GM19043 (cell line): ENCODE data around the gene SLC5A5.

Source experiments
- ATAC-seq: cut with Tn5 transposase; IDR thresholded peaks from one replicate; pipeline ENCODE4 v1.9.1; 2021; ENCODE audit warnings: low read depth; ENCODE audit not compliant: unreplicated experiment

SLC5A5 gene

GRCh38 chr19:17846146-17846545 lies 25.6 kb upstream of the SLC5A5 start:
- no peak for ATAC-seq

- peak; percentile 40 for ATAC-seq
These were observed 24.0 kb upstream of the SLC5A5 start, which contains the start of gene JAK3 for GRCh38 chr19:17847538-17848366. TSS of gene JAK3 (minus strand) at chr19:17847982. CDS start at chr19:17844417, 3,565 bp downstream.

GRCh38 chr19:17848595-17849292 lies 23.0 kb upstream of the SLC5A5 start:
- ATAC-seq: no peak

DNA sequence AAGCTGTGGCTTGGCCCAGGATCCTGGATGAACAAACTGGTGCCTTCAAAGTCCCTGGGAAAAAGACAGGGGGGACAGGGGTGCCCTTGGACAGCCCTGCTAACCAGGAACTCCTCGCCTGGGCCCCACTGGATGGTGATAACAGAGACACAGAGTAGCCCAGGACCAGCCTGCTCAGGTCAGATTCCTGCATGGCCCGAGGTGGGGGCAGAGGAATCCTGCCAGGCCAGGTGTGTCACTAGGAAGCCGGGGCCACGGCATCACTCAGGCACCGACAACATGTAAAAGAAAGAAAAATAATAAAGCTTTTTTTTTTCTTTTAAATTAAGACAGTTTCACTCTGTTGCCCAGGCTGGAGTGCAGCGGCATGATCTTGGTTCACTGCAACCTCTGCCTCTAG lies 17.7 kb upstream of the SLC5A5 start:
- no peak for ATAC-seq

GRCh38 chr19:17855280-17856152 lies 16.2 kb upstream of the SLC5A5 start:
- ATAC-seq: no peak

DNA sequence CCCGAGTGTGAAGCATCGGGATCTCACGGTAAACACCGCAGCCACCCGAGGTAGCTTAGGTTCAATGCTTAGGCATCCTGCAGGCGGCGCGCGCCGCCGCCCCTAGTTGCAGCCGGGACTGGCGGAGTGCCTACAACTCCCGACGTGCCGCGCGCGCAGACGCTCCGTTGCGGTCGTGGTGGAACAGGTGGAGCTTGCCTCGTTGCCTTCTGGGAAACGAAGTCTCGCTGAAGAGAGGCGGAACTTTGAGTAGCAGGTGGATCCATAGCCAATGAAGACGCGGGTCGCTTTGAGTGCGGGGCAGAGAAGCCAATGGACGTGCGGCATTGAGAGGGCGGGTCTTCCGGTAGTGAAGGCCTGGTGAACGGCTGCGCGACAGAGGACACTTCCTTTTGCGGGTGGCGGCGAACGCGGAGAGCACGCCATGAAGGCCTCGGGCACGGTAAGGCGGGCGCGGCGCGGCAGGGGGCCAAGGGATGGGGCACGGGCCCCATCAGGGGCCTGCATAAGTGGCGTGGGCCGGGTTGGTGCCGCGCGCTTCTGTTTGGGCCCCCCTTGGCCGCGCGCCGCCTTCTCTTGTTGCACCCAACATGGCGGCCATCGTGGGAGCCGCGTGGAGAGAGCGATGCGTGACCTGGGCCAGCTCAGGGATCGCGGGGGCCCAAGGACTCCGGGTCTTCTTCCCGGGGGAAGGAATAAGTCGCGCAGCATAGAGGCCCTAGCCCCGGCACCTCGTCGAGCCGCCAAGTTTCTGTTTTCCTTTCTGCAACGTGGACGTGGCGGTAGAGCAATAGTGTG lies 12.0 kb upstream of the SLC5A5 start, which contains the start of gene RPL18A:
Gene RPL18A (plus strand): TSS at position 378 of the 798 bp plus-strand sequence. CDS start 47 bp downstream, at position 425.
- ATAC-seq: peak; percentile 96

DNA sequence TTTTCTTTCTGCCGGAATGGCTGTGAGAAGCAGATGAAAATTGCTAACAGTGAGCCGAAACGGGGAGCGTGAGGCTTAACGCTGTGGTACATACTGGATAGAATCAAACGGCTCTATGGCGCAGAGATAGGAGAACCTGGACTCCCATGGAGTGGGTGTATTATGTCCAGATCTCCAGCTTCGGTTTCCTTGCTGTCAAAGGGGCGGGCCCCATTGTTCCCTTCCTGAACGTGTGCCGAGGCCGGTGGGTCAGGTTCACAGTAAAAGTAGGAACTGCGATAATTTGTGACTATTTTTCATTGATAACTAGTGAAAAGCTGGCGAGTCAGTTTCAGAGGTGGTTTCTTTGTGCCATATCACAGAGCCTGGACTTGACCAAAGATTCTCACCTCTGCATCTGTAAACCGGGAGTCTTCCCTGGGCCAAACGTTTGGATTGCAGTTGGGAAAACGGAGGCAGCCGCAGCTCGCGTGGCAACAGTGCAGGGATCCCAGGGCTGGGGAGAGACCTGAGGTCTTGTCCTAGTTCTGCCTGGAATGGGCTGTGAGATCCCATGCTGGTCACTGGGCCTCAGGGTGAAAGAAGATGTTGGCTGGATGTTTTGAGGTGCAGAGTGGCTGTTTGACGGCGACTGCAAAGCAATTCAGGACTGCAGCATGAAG lies 11.3 kb upstream of the SLC5A5 start:
- ATAC-seq: no peak

GRCh38 chr19:17860993-17861360 lies 10.8 kb upstream of the SLC5A5 start:
- no peak for ATAC-seq

DNA sequence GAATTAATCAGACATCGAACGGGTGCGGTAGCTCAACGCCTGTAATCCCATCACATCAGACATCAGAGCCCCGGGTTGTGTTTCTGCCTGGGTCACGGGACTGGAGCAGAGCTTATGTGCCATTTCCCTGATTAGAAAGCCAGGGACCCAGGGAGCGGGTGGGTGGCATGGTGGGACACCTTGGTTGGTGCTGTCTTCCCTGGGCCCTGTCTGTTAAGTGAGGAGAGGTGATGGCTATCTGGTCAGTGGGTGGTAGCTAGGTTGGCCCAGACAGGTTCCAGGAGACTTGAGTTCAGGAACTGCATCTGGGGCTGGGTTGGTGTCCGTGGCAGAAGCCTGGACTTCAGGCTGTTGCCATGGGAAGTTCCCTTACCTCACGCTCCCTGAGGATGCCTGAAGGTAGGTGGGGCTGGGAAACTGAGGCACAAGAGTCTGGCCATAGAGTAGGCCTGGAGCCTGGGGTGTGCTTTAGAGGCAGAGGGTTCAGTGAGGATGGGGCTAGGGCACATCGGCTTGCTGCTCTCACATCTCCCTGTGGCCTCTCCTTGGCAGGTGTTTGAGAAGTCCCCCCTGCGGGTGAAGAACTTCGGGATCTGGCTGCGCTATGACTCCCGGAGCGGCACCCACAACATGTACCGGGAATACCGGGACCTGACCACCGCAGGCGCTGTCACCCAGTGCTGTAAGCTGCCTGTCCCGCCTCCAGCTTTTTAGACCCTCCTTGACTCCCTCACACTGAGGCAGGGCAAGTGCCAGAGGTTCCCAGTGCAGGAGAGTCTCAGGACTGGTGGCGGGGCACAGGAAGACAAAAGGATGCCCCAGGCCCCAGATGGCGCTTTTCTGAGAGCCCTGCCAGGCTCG lies 10.0 kb upstream of the SLC5A5 start:
- ATAC-seq: no peak

- ATAC-seq: no peak
These were observed 8.8 kb upstream of the SLC5A5 start for GRCh38 chr19:17862711-17863519.

- ATAC-seq: no peak
These were observed 8.1 kb upstream of the SLC5A5 start for GRCh38 chr19:17863520-17864182.

DNA sequence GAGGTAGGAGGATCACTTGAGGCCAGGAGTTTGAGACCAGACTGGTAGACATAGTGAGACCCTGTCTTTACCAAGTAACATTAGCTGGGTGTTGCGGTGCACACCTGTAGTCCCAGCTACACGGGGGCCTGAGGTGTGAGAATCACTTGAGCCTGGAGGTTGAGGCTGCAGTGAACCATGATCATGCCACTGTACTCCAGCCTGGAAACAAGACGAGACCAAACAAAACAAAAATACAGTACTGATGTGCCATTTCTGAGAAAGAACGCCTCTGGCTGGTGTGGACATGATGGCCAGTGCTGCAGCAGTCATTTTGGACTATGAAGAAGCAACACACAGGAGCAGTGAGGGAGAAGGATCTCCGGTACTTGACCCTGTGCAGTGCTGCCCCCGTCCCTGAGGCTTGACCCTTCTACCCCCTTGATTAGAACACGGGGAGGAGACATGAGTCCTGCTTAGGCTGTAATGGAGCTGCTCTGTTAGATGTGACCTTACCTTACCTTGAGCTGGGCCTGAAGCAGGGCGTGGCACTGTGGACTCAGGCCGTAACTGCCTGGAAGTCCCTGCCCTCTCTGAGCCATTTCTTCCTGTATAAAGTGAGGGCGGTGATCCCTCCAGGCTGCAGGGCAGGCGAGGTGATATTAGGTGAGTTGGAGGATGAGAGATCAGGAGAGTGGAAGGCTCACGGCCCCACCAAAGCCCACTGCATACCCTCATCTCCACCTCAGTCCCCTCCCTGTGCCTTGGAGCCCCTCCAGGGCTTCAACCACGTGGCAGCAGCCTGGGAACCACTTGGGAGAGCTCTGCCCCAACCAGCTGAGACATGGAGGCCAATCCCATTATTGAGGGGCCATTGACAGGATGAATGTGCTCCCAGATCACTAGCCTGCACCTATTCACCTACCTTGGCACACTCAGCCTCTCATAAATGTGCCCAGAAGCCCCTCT lies 6.1 kb upstream of the SLC5A5 start:
- no peak for ATAC-seq

- ATAC-seq: no peak
These were observed 5.3 kb upstream of the SLC5A5 start for GRCh38 chr19:17866312-17866963.

GRCh38 chr19:17866964-17867486 lies 4.7 kb upstream of the SLC5A5 start:
- no peak for ATAC-seq

DNA sequence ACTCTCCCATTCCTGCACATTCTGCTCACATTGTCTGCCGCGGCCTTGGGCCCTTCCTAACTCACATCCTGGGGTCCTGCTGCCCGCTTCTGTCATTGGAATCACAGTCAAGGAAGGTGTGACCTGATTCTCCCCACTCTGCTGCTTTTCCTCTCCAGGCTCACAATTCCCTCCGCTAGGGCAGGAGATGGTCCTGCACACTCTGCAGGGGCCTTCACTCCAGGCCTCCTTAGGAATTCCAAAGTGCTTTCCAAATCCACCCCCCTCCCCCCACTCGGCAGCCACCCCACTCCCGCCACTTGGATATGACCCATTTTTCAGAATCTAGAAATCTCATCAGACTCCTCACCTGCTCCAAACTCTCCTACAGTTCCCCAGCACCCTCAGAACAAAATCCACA lies 3.1 kb upstream of the SLC5A5 start:
- ATAC-seq: no peak
